NCI-H510A (cell line): ENCODE data around the gene HS6ST2.
"Not testable (repeated sequence)": the region's sequence is repeated elsewhere in the genome, so short reads cannot be mapped to it uniquely, and the experiment has no call there.

Source experiments
- DNase-seq: peaks from one replicate; lab custom pipeline; 2025; lab: John Stamatoyannopoulos, UW

HS6ST2 gene

GRCh38 chrX:132940727-132941327 is 17.6 kb downstream of the HS6ST2 start:
- no peak for DNase-seq

DNA sequence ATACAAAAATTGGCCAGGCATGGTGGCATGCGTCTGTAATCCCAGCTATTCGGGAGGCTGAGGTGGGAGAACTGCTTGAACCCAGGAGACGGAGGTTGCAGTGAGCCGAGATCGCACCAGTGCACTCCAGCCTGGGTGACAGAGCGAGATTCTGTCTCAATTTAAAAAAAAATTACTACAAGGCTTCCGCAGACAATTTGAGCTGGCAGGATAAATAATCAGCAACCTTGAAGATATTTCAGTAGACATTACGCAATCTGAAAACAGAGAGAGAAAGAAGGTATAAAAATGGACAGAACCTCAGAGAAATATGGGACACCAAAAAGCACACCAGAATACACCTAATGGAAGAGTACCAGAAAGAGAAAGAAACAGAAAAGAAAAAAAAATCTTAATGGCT is 25.3 kb downstream of the HS6ST2 start:
- DNase-seq = no peak

DNA sequence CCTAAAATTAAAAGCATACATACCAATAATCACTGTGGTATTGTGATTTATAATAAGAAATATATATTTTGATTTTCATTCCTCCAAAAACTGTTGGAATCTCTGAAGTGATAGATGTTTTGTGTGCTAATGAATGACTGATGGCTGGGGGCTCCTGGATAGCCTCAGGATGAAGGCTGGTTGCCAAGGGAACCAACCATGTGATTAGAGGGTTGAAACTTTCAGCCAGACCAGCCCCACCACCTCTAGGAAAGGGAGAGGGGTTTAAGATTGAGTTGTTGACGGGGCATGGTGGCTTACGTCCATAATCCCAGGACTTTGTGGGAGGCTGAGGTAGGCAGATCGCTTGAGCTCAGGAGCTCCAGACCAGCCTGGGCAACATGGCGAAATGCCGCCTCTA is 34.0 kb downstream of the HS6ST2 start:
- no peak for DNase-seq

DNA sequence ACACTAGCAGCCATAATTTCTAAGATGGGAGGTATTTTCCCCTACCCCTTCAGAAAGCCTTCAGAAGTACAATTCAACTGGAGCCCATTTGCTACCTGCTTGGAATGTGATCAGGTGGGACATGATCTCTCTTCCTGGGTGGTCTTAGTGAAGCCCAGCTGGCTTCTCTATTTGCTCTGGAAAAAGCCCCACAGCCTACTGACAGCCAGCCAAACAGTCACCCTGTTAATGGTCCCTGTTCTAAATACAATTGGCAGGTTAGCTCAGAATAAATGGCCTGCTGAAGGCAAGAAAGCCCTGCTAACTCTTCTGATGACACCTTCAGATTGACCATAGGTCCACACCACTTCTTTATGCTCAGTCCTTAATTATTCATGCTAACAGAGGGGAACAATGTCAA is 39.9 kb downstream of the HS6ST2 start:
- no peak for DNase-seq

DNA sequence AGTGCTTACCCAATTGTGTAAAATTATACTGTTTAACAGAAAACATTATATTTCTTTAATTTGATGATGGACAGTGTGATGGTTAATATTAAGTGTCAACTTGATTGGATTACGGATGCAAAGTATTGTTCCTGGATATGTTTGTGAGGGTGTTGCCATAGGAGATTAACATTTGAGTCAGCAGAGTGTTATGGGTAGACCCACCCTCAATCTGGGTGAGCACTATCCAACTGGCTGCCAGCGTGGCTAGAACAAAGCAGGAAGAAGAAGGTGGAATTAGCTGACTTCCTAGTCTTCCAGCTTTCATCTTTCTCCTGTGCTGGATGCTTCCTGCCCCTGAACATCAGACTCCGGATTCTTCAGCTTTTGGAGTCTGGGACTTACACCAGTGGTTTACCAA is 42.1 kb downstream of the HS6ST2 start:
- DNase-seq = no peak

- no peak for DNase-seq
These were observed 48.8 kb downstream of the HS6ST2 start for GRCh38 chrX:132909643-132910042.

DNA sequence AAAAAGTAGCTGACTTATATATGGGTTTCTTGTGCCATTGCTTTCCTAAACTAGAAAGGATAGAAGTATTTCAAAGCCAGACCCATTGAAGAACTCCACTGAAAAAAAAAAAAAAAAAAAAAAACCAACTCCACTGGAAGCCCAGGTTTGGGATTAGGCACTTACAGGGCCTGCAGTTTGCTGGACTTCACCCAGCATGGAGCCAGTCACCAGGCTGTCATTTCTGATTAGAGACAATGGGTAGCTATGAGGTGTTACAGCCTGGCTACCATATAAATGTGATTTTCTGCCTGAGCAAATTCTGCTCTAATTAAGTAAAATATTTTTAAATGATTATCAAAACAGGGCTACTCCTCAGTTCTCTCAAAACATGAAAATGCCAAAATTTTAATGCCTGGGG is 49.5 kb downstream of the HS6ST2 start:
- no peak for DNase-seq

GRCh38 chrX:132900633-132901293 is 57.7 kb downstream of the HS6ST2 start:
- no peak for DNase-seq

- no peak for DNase-seq
These were observed 70.9 kb downstream of the HS6ST2 start for GRCh38 chrX:132887569-132887968.

DNA sequence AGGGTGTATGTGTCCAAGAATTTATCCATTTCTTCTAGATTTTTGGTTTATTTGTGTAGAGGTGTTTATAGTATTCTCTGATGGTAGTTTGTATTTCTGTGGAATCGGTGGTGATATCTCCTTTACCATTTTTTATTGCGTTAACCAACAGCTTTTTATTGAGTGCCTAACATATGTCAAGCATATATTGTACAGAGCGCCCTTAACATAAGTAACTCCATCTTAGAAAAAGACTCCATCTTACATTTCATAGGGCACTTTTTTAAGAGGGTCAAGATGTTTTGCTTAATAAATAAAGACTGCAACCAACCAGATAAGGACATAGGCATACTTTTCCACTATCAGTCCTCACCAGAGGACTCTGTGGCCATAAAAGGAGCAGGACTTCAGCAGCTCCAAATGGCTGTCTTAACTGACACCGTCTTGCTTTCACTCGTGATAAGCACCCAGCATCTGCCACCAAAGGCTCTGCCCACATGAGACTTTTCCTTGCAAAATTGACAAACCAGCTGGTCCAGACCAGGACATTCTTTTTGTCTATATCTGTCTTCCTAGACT is 75.0 kb downstream of the HS6ST2 start:
- no peak for DNase-seq

- not testable (repeated sequence) for DNase-seq
These were observed 77.7 kb downstream of the HS6ST2 start for GRCh38 chrX:132880753-132881152.

DNA sequence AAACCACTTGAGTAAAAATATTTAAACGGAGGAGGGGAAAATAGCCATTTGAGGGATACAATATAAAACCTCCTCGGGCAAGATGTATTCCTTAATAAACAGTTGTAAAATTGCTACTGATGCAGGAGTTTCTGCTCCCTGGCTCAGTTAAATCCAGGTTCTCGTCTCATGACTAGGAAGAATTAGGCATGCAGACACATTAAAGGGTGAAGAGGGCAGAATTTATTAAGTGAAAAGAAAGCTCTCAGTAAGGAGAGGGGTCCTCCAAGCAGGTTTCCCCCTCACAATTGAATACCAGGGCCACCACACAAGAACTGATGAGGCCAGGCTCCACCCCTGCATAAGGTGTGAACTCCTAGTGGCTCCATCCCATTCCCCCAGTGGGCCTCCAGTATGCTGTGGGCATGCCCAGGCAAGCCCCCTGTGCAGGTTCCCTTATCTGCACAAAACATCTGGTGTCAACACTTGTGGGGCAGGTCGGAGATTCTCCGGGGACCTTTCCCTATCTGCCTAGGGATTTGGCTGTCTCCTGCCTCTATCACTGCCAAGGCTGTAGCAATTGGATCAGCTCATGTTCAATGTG is 80.4 kb downstream of the HS6ST2 start:
- DNase-seq = no peak

DNA sequence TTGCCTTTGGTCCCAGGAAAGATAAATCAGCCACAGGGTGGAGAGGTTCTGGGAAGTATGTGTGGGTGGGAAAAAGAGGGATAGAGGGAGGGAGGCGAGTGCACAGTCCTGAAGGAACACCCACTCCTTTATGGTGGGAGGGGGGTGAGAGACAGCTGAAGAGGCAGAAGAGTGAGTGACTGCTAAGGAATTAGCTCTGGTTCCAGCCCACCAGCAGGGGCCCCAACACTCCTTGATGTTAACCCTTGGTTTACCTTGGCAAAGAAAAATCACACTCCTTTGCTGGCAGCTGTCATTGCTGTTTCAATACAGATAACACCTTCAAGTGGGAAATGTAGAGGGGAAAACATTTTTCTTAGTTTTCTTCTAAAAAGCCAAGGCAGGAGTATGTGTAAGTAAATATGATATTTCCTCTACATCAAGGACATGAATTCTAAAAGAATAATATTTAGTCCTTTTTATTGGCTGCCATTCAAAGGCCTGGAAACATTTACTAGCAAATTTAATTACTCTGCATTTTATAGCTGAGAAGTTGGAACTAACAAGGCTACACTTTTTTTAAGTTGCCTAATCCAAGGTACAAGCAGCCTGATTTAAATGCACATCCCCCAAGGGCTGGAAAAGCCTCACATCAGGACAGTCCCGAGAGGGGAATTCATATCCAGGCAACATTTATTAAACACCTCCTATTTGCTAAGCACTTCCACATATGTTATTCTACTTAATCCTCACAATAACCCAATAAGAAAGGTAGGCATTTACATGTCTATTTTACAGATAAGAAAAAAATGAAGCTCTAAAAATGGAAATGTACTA is 81.7 kb downstream of the HS6ST2 start:
- no peak for DNase-seq

GRCh38 chrX:132875650-132876522 is 82.5 kb downstream of the HS6ST2 start:
- DNase-seq = no peak

GRCh38 chrX:132862562-132862961 is 95.9 kb downstream of the HS6ST2 start:
- DNase-seq = no peak

- DNase-seq = no peak
These were observed 97.4 kb downstream of the HS6ST2 start for GRCh38 chrX:132861076-132861475.

DNA sequence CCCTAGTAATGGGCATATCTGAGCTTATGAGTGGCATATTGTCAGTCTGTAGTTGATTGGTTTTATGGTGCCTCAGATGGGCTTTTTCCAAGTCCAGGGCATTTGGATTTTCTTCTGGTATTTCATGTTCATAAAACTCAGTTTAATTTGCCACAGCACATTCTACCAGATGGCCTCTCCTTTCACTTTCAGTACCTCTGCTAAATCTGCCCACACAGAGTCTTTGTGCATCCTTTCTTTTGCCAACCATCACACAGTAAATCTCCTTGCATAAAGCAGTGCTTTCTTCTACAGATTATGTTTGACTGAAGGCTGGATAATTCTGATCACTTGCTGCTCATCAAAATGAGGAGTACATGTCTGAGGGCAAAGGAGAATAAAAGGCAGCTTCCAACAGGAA is 98.2 kb downstream of the HS6ST2 start:
- DNase-seq = no peak

GRCh38 chrX:132858018-132858417 is 100.4 kb downstream of the HS6ST2 start:
- DNase-seq = no peak

GRCh38 chrX:132855780-132856341 is 102.6 kb downstream of the HS6ST2 start:
- DNase-seq = no peak

- no peak for DNase-seq
These were observed 105.4 kb downstream of the HS6ST2 start for GRCh38 chrX:132853040-132853439.

- DNase-seq = no peak
These were observed 110.0 kb downstream of the HS6ST2 start for GRCh38 chrX:132848296-132848970.
